ENCODE measurements around the gene SLC22A12.

DNA sequence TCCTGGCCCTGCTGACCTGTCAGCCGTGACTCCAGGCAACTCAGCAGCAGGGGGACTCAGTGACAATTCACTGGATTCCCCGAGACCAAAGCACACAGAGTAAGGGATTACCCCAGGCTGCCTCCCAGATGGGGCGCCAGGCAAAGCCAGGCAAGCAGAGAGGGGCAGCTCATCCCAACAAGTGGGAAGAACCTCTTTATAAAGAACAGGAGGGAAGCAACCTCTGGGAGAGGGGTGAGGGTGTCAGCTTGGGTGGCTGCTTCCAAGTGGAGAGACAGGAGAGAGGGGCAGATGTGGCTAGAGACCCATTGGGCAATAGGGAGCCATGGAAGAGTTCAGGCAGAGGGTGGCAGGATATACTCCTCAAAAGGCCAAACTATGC lies 1.2 kb downstream of the SLC22A12 start:
- no peak for TF ChIP-seq CTCF (conservative IDR thresholded peaks at IDR 0.05; ENCODE audit: low read length)
- TF ChIP-seq EZH2phosphoT487 (IDR thresholded peaks at IDR 0.05; ENCODE audit: borderline replicate concordance): no peak

Data from Loucy (cell line).